Tibial nerve (tissue), 4 donors: ENCODE data around the gene SLC6A13.

Experiments
- CTCF ChIP-seq, 5 experiments: fragments of 200-600 bp in 3 of 5; fragments of 450-650 bp in 2 of 5; sonication (generic) in 3 of 5; IDR thresholded peaks; one replicate each; pipeline ENCODE4 v1.5.1; 2016 to 2019; ENCODE audit warnings: antibody characterized with exemption in 5 of 5, mild to moderate bottlenecking in 3 of 5, moderate library complexity in 2 of 5
- EP300 ChIP-seq, 2 donors: sonication (generic); formaldehyde crosslinking; IDR thresholded peaks; one replicate each; pipeline ENCODE4 v1.6.1; 2017; ENCODE audit warnings: antibody characterized with exemption in 2 of 2, mild to moderate bottlenecking in 1 of 2
- POLR2A ChIP-seq, 2 donors: fragments of 450-650 bp; IDR thresholded peaks; one replicate each; pipeline ENCODE4 v1.6.1; 2017; ENCODE audit warnings: antibody characterized with exemption in 2 of 2, mild to moderate bottlenecking in 2 of 2, moderate library complexity in 2 of 2

DNA sequence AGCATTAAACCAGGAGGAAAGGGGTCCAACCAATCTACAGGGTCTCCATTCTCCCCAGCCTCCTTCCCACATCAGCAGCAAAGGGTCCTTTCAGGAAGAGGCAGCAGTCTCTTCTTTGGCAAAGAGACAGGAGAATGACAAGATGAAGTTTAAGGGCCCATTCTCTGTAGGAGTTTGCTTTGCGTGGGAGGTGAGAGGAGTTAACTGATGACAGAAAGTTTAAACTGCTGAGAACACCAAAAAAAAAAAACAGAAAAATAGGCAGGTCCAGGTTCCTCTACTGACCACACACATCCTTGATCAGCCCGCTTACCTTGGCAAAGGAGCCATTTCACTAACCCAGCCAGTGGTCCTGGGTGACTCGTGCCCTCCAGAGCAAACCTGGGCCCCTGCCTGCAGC lies 5.7 kb downstream of the SLC6A13 start:
- no peak for TF ChIP-seq CTCF (IDR thresholded peaks at IDR 0.05)
- no peak for TF ChIP-seq POLR2A (IDR thresholded peaks at IDR 0.05)
- TF ChIP-seq EP300 (IDR thresholded peaks at IDR 0.05) = no peak
